HFFc6 (cell line): ENCODE measurements around the gene CPSF4. TPM values are rescaled to one million over a fixed set of nuclear protein-coding genes. Genes with fewer than 3 reads are reported as not detected.
A peak's percentile ranks its signal among the peaks of the same experiment; 100 is the strongest.

Experiments
- DNase-seq: peaks from one replicate; pipeline ENCODE4 v3.0.0-alpha.2; 2018
- H3K27ac Mint-ChIP-seq: 2 replicates; pipeline ENCODE4 v1.8.0; 2020; ENCODE audit warnings: mild to moderate bottlenecking, mixed read lengths
- H3K27me3 Mint-ChIP-seq: 2 replicates; pipeline ENCODE4 v1.8.0; 2021; ENCODE audit warnings: mild to moderate bottlenecking, moderate library complexity, mixed read lengths; ENCODE audit not compliant: insufficient read depth
- H3K36me3 Mint-ChIP-seq: 2 replicates; pipeline ENCODE4 v1.8.0; 2021; ENCODE audit warnings: low read depth, mixed read lengths
- H3K4me1 Mint-ChIP-seq: 2 replicates; pipeline ENCODE4 v1.8.0; 2020; ENCODE audit warnings: low read depth, mixed read lengths
- H3K4me3 Mint-ChIP-seq: 2 replicates; pipeline ENCODE4 v1.8.0; 2020; ENCODE audit warnings: mild to moderate bottlenecking, moderate library complexity, mixed read lengths
- H3K9me3 Mint-ChIP-seq: 2 replicates; pipeline ENCODE4 v1.8.0; 2020; ENCODE audit warnings: mild to moderate bottlenecking, mixed read lengths
- total RNA-seq, 6 experiments: library from RNA; stranded (reverse); fragmentation: NEBNext Ultra II Directional; extraction: Animal tissue kit (Norgen Biotek cat#: 25700); gene quantifications; 2 replicates in 1 of 6; 3 replicates in 5 of 6; pipeline ENCODE4 v1.2.3, GENCODE V29; 2021
- TF ChIP-seq, protein P1 (sequence below): fragments of 200-600 bp; sonication (generic); IDR thresholded peaks from 2 replicates; pipeline ENCODE4 v1.5.0; 2021; ENCODE audit warnings: antibody characterized with exemption, mild to moderate bottlenecking

Gene CPSF4
- total RNA-seq, 6 experiments from 2014 or later: 26.7 to 34.0 (median 29.2) TPM

DNA sequence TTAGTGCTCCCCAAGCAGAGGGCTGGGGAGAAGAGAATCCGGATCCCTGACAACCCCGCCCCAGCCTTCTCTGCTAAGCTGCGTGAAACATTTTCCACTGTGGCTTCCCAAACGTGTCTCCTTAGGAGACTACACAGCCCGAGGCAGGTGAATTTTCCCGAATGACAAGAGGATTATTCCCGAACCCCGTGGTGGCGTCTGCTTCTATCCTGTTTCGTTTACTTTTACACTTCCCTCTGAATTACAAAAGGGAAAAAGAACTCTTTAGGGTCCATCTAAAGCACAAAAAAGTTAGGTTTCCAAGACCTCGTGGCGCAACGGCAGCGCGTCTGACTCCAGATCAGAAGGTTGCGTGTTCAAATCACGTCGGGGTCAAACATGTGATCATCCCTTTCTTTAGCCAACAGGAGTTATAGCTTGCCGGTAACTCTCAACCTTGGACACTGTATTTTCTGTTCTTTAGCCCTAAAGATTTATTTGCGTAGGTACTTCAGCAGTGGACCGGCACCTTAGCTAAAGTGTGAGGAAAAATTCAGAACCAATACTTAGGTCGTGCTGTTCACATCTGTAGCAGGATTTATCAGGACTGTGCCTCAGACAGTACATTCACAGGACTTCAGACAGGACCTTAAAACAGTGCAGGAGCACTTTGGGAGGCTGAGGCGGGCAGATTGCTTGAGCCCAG lies 30.8 kb downstream of the CPSF4 start:
- no peak overlapping the region for H3K27ac Mint-ChIP-seq
- peaks cover 11% of the 10 kb centered on the region for H3K27me3 Mint-ChIP-seq
- peak; percentile 39 for DNase-seq
- peaks cover 16% of the 10 kb centered on the region for H3K36me3 Mint-ChIP-seq
- H3K4me3 Mint-ChIP-seq: peak overlapping the region; percentile 56
- H3K9me3 Mint-ChIP-seq: no peaks in the 10 kb centered on the region
- H3K4me1 Mint-ChIP-seq: peaks cover 35% of the 10 kb centered on the region
- TF ChIP-seq, protein P1, sequence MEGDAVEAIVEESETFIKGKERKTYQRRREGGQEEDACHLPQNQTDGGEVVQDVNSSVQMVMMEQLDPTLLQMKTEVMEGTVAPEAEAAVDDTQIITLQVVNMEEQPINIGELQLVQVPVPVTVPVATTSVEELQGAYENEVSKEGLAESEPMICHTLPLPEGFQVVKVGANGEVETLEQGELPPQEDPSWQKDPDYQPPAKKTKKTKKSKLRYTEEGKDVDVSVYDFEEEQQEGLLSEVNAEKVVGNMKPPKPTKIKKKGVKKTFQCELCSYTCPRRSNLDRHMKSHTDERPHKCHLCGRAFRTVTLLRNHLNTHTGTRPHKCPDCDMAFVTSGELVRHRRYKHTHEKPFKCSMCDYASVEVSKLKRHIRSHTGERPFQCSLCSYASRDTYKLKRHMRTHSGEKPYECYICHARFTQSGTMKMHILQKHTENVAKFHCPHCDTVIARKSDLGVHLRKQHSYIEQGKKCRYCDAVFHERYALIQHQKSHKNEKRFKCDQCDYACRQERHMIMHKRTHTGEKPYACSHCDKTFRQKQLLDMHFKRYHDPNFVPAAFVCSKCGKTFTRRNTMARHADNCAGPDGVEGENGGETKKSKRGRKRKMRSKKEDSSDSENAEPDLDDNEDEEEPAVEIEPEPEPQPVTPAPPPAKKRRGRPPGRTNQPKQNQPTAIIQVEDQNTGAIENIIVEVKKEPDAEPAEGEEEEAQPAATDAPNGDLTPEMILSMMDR: no peak

DNA sequence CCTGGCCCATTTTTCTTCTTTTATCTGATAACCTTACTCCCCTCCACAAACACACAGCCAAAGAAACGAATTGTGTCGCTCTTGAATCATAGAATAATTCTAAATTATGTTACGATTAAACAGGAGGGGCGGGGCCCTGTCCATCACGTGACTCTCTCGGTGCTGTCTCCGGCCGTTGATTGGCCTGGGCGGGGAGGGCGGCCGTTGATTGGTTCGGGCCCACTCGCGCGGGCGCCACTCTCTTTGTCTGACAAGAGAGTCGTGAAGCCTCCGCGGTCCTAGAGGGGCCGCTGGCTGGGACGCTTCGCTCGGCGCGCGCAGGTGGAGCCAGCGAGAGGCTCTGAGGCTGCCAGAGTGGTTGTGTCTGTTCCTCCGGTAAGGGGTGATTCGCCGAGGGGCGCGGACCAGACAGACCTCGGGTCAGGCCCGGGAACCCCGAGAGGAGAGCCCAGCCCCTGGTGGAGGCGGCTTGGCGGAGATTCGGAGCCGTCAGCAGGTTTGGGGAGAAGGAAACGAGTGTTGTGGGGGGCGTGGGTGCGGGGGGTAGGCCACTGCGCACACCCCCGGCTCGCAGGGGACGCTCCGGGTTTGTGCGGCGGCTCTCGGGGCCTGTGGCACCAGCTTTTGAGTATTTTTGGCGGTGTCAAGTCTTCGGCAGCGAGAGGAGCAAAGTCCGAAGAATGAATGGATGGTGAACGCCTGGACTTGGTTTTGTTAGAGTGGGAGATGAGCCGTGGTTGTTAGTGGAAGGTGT lies 34.0 kb downstream of the CPSF4 start, which contains the start of gene ZNF789:
ZNF789 (plus strand) TSS at position 330 of the 754 bp plus-strand sequence. CDS start 3,567 bp downstream, outside the sequence.
- DNase-seq: peak; percentile 96
- peaks cover 9% of the 10 kb centered on the region for H3K36me3 Mint-ChIP-seq
- TF ChIP-seq, protein P1: peak; percentile 5; the same call in 1 of the 2 replicates
- H3K4me1 Mint-ChIP-seq: peaks cover 22% of the 10 kb centered on the region
- H3K4me3 Mint-ChIP-seq: peak within 1 kb of the TSS; percentile 94
- peak within 1 kb of the TSS; percentile 89 for H3K27ac Mint-ChIP-seq
- peaks cover 10% of the 10 kb centered on the region for H3K27me3 Mint-ChIP-seq
- H3K9me3 Mint-ChIP-seq: no peaks in the 10 kb centered on the region

DNA sequence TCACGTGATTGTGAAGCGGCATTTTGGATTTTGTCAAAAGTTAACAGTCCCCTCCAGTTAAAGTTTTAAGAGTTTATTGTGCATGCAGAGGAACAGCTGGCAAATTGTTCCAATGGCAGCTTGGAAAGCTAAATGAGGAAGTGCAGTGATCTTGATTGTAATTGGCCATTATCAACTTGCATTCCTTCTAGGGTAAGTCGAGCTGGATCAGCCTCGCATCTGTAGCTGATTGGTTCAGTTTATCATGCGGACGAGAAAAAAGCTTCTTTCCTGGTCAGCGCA lies 34.5 kb downstream of the CPSF4 start:
- Mint-ChIP-seq H3K27ac (peak overlapping the region; percentile 89), H3K9me3 (no peaks in the 10 kb centered on the region), H3K27me3 (peaks cover 10% of the 10 kb centered on the region), H3K4me3 (peak overlapping the region; percentile 94), H3K36me3 (peaks cover 12% of the 10 kb centered on the region), H3K4me1 (peaks cover 26% of the 10 kb centered on the region)
- TF ChIP-seq, protein P1: no peak
- peak; percentile 70 for DNase-seq

DNA sequence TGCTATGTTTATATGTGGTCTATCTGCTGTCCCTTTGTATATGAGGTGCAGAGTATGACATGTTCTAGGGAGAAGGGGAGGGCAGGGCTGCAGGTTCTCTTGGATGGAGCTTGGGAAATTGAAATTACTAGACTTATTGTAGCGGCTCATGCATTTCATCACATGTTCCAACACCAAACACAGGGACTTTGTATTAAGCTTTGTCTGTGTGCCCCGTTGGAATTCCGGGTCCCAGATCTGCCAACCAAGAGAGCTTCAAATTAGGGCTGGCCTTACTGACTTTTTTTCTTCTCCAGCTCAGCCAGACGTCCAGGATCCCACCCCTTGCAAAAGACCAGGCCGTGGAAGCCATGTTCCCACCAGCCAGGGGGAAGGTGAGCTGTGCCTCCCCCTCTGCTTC lies 37.4 kb downstream of the CPSF4 start:
- Mint-ChIP-seq H3K27ac (no peak overlapping the region), H3K4me1 (peaks cover 29% of the 10 kb centered on the region), H3K36me3 (peaks cover 12% of the 10 kb centered on the region), H3K4me3 (no peak overlapping the region), H3K9me3 (no peaks in the 10 kb centered on the region), H3K27me3 (no peaks in the 10 kb centered on the region; the same call in 1 of the 2 replicates)
- DNase-seq: no peak
- TF ChIP-seq, protein P1: no peak

DNA sequence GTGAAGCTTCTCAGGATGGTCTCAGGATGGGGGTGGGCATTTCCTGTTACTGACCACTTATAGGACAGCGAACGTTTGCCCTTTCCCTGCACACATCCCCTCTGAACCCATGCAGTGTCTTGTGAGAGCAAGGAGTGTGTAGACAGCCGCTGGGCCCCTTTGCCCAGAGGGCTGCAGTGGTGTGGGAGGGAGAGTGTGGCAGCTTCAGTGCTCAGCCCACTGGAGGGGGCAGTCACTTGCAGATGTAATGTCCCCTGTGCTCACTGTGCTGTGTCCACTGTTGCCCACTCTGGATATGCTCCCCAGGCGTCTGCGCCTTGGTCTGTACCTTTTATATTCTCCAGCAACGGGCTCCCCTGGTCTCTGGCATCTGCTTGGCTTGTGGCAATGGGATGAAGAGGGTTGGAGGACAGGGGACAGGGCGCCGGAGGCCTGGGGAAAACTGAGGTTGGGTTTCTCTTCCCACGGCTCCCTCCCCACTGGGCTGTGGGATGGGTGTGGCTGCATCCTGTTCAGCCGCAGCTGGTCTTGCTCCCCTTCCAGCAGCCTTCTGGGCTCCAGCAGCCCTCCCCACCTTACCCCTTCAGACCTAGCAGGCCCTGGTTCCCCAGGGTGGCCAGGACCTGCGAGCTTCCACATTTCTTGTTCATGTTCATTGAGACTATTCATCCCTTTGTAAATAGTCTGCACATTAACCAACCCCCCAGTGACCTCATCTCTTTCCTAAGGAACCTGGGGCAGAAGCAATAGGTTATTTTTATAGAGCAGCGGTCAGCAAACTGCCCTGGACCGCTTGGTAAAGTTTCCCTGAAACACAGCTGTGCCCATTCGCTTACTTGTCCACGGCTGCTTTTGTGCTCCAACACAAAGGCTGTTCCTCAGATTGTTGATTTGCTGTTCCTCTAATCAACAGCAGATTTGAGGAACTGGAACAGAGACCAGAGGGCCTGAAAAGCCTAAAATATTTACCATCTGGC lies 40.0 kb downstream of the CPSF4 start:
- peak; percentile 24 for DNase-seq
- Mint-ChIP-seq H3K27ac (peak overlapping the region; percentile 57; the same call in 1 of the 2 replicates), H3K4me1 (peaks cover 18% of the 10 kb centered on the region; the same call in 1 of the 2 replicates)

More for the DNA sequence above, 40.0 kb downstream of the CPSF4 start:
- Mint-ChIP-seq H3K27me3 (no peaks in the 10 kb centered on the region; the same call in 1 of the 2 replicates), H3K9me3 (no peaks in the 10 kb centered on the region), H3K36me3 (peaks cover 6% of the 10 kb centered on the region), H3K4me3 (no peak overlapping the region; the same call in 1 of the 2 replicates)
- TF ChIP-seq, protein P1: no peak
